Measurements from ENCODE around the gene NTNG2. TPM values are rescaled to one million over a fixed set of nuclear protein-coding genes. Genes with fewer than 3 reads are reported as not detected.

The NTNG2 gene
- total RNA-seq, 2 donors from 2014 or later = 1.3 TPM

DNA sequence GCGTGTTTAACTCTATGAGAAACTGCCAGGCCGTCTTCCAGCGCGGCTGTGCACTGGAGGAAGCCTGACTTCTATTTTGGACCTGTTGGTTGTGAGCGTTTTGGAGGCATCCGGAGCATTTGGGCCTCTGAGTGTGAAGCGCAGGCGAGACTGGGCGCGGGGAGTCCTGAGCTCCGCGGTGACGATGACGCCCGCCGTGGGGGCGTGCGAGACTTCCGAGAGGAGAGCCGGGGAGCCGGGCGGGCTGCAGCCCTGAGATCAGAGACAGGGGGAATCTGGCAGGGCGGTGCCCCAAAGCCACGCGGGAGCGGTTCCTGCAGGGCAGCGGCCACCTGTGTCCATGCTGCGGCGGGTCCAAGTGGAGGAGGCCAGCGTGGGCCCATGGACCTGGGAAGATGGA is 47.4 kb downstream of the NTNG2 start:
- no peak overlapping the region for H3K4me3 Mint-ChIP-seq
- H3K27ac Mint-ChIP-seq = no peak overlapping the region
- TF ChIP-seq, protein P1, sequence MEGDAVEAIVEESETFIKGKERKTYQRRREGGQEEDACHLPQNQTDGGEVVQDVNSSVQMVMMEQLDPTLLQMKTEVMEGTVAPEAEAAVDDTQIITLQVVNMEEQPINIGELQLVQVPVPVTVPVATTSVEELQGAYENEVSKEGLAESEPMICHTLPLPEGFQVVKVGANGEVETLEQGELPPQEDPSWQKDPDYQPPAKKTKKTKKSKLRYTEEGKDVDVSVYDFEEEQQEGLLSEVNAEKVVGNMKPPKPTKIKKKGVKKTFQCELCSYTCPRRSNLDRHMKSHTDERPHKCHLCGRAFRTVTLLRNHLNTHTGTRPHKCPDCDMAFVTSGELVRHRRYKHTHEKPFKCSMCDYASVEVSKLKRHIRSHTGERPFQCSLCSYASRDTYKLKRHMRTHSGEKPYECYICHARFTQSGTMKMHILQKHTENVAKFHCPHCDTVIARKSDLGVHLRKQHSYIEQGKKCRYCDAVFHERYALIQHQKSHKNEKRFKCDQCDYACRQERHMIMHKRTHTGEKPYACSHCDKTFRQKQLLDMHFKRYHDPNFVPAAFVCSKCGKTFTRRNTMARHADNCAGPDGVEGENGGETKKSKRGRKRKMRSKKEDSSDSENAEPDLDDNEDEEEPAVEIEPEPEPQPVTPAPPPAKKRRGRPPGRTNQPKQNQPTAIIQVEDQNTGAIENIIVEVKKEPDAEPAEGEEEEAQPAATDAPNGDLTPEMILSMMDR (conservative IDR thresholded peaks at IDR 0.05) = no peak
- WGBS, 2 experiments (ENCODE audit: insufficient coverage in 1 of 2, insufficient read length in 1 of 2) = 97 to 98% methylated on average over 21 to 30 of the region's 30 CpGs
- H3K36me3 ChIP-seq (ENCODE audit: control insufficient read depth, insufficient read depth, low read length) = no peaks in the 10 kb centered on the region
- peaks cover 6% of the 10 kb centered on the region for H3K4me1 Mint-ChIP-seq
- peaks cover 8% of the 10 kb centered on the region for H3K9me3 Mint-ChIP-seq
- H3K27ac ChIP-seq (ENCODE audit: low read depth, low read length) = no peak overlapping the region
- no peaks in the 10 kb centered on the region for H3K9me3 ChIP-seq (ENCODE audit: control insufficient read depth, low read length)
- peaks cover 4% of the 10 kb centered on the region for H3K36me3 Mint-ChIP-seq (ENCODE audit: low read depth)
- no peaks in the 10 kb centered on the region for H3K27me3 ChIP-seq (ENCODE audit: control insufficient read depth, insufficient read depth, low read length, poor library complexity, severe bottlenecking)
- no peak for DNase-seq
- no peaks in the 10 kb centered on the region for H3K4me1 ChIP-seq (ENCODE audit: control insufficient read depth, insufficient read depth, low read length)
- H3K4me3 ChIP-seq (ENCODE audit: low read length) = no peak overlapping the region
- no peaks in the 10 kb centered on the region for H3K27me3 Mint-ChIP-seq (ENCODE audit: insufficient read depth)
- no peak overlapping the region for H3K9ac ChIP-seq (ENCODE audit: extremely low read depth, low read length, poor library complexity, severe bottlenecking)

DNA sequence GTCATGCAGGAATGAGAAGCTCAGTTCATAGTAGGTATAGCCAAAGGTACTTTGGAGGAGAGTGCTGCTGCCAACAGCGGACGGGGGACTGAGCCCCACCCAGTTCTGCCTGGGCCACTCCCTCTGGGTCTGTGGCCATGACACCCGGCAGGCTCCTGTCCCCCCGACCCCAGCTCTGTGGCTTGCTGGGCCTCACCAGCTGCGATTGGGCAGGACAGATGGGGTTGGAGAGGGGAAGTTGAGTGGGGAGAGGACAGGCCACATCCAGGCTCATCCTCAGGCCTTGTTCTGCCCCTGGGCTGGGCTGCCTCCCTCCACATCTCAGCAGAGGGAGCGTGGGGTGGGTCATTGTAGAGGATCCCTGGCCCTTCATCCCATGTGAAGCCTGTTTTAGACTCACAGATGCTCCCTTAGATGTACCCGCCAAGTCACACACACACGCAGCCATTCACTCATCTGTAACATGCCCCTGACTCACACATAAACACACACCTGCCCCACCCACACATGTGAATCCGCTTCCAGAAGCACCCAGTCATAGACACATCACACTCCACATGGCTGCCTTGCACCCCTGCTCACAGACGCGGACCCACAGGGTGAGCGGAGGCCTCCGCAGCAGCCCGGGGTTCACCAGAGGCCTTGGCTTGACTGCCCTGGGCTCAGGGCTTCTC is 48.8 kb downstream of the NTNG2 start:
- Mint-ChIP-seq H3K36me3 (ENCODE audit: low read depth) (no peaks in the 10 kb centered on the region), H3K9me3 (no peaks in the 10 kb centered on the region), H3K27me3 (ENCODE audit: insufficient read depth) (no peaks in the 10 kb centered on the region), H3K4me3 (no peak overlapping the region), H3K4me1 (peaks cover 10% of the 10 kb centered on the region), H3K27ac (no peak overlapping the region)
- no peak overlapping the region for H3K27ac ChIP-seq (ENCODE audit: low read depth, low read length)
- H3K9me3 ChIP-seq (ENCODE audit: control insufficient read depth, low read length) = no peaks in the 10 kb centered on the region
- DNase-seq = no peak
- H3K4me3 ChIP-seq (ENCODE audit: low read length) = no peak overlapping the region
- H3K9ac ChIP-seq (ENCODE audit: extremely low read depth, low read length, poor library complexity, severe bottlenecking) = no peak overlapping the region
- 91% methylated on average over 9 to 14 of the region's 14 CpGs for WGBS, 2 experiments (ENCODE audit: insufficient coverage in 1 of 2, insufficient read length in 1 of 2)
- H3K36me3 ChIP-seq (ENCODE audit: control insufficient read depth, insufficient read depth, low read length) = no peaks in the 10 kb centered on the region
- no peaks in the 10 kb centered on the region for H3K4me1 ChIP-seq (ENCODE audit: control insufficient read depth, insufficient read depth, low read length)
- no peaks in the 10 kb centered on the region for H3K27me3 ChIP-seq (ENCODE audit: control insufficient read depth, insufficient read depth, low read length, poor library complexity, severe bottlenecking)
- TF ChIP-seq, protein P1 (conservative IDR thresholded peaks at IDR 0.05) = no peak

DNA sequence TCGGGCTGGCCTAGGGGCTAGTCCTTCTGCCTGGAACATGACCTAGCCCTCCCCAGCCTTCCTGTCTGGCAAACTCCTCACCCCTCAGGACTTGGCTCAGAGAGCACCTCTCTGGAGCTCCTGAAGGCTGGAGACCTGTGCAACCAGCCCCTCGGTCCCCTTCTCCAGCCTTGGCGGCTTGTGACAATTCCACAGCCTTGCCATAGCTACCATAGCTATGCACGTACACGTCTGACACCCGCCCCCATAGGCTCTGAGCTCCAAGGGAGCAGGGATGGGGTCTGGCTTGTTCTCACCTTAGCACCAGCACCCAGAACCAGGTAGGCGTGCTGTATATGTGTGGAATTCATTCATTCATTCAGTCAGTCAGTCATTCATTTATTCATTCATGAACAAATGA is 49.7 kb downstream of the NTNG2 start:
- Histone ChIP-seq H3K9me3 (ENCODE audit: control insufficient read depth, low read length) (no peaks in the 10 kb centered on the region), H3K27me3 (ENCODE audit: control insufficient read depth, insufficient read depth, low read length, poor library complexity, severe bottlenecking) (no peaks in the 10 kb centered on the region), H3K36me3 (ENCODE audit: control insufficient read depth, insufficient read depth, low read length) (no peaks in the 10 kb centered on the region), H3K27ac (ENCODE audit: low read depth, low read length) (no peak overlapping the region), H3K4me1 (ENCODE audit: control insufficient read depth, insufficient read depth, low read length) (no peaks in the 10 kb centered on the region), H3K4me3 (ENCODE audit: low read length) (no peak overlapping the region), H3K9ac (ENCODE audit: extremely low read depth, low read length, poor library complexity, severe bottlenecking) (no peak overlapping the region)
- Mint-ChIP-seq H3K27me3 (ENCODE audit: insufficient read depth) (no peaks in the 10 kb centered on the region), H3K9me3 (no peaks in the 10 kb centered on the region), H3K4me3 (no peak overlapping the region), H3K36me3 (ENCODE audit: low read depth) (no peaks in the 10 kb centered on the region), H3K4me1 (peaks cover 10% of the 10 kb centered on the region), H3K27ac (no peak overlapping the region)
- WGBS, 2 experiments (ENCODE audit: insufficient coverage in 1 of 2, insufficient read length in 1 of 2) = 90 to 100% methylated on average over 2 to 7 of the region's 7 CpGs
- TF ChIP-seq, protein P1 (conservative IDR thresholded peaks at IDR 0.05) = no peak
- no peak for DNase-seq

Data from endodermal cell (in vitro differentiated cells).